Skeletal muscle cell (primary cell): ENCODE data around the gene SPTLC3.

Source experiments
- DNase-seq: peaks from one replicate; pipeline ENCODE4 v3.0.0-alpha.2; 2010; ENCODE audit warnings: low read depth
- H3K4me3 ChIP-seq: 2 replicates; pipeline ENCODE4 v1.5.1; 2011; ENCODE audit warnings: low read depth, mild to moderate bottlenecking, control low read depth, low read length, moderate library complexity

The SPTLC3 gene

GRCh38 chr20:13213335-13213734 is 204.6 kb downstream of the SPTLC3 start:
- no peak for DNase-seq
- no peak overlapping the region for H3K4me3 ChIP-seq

GRCh38 chr20:13216533-13216932 is 207.8 kb downstream of the SPTLC3 start:
- no peak for DNase-seq
- H3K4me3 ChIP-seq: no peak overlapping the region
